ENCODE data around the gene RBKS.

RBKS gene

GRCh38 chr2:27830656-27831055 is 59.5 kb downstream of the RBKS start:
- no peak for DNase-seq (ENCODE audit: low read depth)

- no peak for DNase-seq (ENCODE audit: low read depth)
Observed at GRCh38 chr2:27829791-27830190, 60.4 kb downstream of the RBKS start.

- no peak for DNase-seq (ENCODE audit: low read depth)
Observed at GRCh38 chr2:27828305-27828704, 61.9 kb downstream of the RBKS start.

DNA sequence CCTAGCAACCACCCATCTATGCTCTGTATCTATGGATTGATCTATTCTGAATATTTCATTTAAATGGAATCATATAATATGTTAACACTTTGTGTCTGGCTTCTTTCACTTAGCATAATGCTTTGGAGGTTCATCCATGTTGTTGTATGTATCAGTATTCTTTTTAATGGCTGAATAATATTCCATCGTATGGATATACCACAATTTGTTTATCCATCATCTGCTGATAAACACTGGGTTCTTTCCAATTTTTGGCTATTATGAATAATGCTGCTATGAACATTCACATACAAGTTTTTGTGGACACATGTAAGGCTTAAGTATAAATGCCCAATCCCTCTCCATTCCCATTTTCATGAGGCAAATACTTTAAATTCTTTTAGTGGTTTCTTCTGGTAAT is 65.8 kb downstream of the RBKS start:
- no peak for DNase-seq (ENCODE audit: low read depth)

DNA sequence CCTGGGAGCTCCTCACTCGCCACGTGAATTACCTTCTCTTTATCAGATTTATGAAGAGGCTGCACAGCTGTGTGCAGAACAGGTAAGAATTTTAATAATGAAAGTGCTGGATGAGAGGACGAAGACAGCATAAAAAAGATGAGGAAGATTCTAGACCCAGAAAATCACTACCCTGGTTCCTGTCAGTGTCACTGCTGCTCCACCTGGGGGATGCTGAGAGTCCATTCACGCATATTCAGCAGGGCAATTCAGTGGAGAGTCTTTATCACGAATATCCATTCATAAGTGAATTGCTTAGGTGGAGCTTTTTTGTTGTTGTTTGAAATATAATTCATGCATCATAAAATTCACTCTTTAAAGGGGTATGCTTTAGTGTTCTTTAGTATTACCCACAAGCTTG is 66.6 kb downstream of the RBKS start:
- no peak for DNase-seq (ENCODE audit: low read depth)

DNA sequence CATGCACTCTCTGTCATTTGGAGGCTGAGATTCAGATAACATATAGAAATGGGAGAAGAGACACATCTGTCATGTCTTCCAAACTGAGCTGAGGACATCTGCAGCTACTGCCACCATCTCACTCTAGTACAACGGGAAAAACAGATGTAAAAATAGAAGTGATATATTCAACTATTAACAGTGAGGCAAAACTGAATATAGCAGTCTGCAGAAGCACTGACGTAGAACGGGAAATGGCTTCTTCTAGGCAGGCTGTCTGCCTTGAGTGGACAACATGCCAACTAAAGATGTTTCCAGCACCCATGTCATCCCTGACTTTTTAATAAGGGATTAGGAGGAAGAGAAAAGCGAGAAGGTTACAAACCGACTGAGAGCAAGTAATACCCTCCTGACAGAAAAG is 67.1 kb downstream of the RBKS start:
- DNase-seq (ENCODE audit: low read depth), result no peak

DNA sequence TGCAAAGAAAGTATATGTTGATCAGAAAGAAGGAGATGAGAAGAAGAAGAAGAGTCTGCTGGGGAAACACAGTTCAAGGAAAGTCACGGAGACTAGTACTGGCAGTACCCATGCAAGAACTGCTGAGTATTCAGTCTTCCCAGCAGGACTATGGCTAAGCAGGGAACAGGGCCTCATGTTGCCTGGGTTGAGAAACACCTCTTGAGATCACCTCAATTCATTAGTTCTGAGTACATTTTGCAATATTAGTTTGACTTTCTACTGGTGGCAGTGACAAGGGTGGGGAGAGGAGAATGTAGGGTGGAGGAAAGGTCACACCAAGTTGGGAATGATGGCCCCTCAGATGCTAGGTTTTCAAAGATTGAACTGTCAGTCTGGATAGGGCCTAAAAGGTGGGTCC is 68.1 kb downstream of the RBKS start:
- no peak for DNase-seq (ENCODE audit: low read depth)

DNA sequence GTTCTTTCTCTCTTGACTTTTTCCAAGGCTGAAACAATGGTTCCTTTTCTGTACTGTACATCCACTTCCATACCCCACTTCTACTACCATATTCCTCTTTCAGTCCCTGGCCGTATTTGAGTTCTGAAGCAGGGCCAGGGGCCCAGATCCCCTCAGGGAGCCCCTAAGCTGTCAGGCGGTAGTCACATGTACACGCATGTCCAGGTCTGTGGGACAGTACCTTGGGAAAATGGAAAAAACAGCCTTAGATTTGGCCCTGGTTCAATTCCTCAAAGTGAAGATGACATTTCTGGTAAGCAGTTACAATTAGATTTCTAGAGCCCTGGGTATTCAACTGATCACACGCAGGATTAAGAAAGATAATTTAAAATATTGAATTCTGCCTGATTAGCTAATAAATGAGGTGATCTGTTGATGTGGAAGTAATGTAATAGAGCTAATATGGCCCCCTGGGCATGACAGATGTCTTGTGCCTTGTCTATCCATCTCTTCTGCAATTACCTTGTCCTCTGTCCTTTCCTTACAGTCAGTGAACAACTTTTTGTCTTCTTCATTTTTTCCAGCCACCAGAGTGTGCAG is 74.2 kb downstream of the RBKS start:
- DNase-seq (ENCODE audit: low read depth), result no peak

- no peak for DNase-seq (ENCODE audit: low read depth)
Observed at GRCh38 chr2:27814758-27815157, 75.4 kb downstream of the RBKS start.

- DNase-seq (ENCODE audit: low read depth), result no peak
Observed at GRCh38 chr2:27811768-27812167, 78.4 kb downstream of the RBKS start.

GRCh38 chr2:27810455-27810854 is 79.7 kb downstream of the RBKS start:
- DNase-seq (ENCODE audit: low read depth), result no peak

- DNase-seq (ENCODE audit: low read depth), result no peak
Observed at GRCh38 chr2:27809761-27810241, 80.4 kb downstream of the RBKS start.

- DNase-seq (ENCODE audit: low read depth), result no peak
Observed at GRCh38 chr2:27808984-27809383, 81.2 kb downstream of the RBKS start.

DNA sequence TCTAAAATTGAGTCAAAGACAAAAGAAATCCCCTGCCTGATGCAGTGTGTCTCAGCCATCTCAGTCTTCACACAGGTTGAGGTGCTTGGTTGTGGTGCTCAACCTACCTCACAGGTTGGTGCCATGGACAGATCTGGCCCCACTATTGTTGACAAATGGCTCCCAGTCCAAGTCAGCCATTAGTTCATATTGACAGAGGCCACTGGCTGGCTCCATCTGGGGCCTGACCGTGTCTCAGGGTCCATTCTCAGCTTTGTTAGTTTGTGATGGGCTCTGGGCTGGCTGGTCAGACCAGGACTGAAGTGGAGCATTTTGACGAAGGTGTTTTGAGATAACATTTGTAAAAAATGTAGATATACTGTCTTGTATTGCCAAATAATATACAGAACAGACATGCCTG is 81.8 kb downstream of the RBKS start:
- no peak for DNase-seq (ENCODE audit: low read depth)

- DNase-seq (ENCODE audit: low read depth), result no peak
Observed at GRCh38 chr2:27807476-27807875, 82.7 kb downstream of the RBKS start.

- DNase-seq (ENCODE audit: low read depth), result no peak
Observed at GRCh38 chr2:27806311-27807059, 83.7 kb downstream of the RBKS start.

DNA sequence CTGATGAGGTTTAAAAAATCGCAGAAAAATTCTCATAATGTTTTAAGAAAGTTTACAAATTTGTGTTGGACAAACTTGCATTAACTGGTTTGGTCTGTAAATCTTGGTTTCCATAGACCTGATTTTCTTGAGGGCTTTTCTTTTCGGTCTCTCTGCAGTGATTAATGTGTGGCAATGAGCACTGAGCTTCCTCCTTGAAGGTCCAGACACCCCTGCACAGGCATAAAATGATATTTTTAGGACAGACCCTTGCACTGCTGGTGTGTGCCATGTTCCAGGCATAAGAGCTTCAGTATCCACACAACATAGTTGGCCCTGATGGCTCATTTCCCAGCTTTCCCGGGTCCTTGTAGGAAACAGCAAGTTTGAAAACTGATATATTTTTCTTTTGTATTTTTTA is 85.0 kb downstream of the RBKS start:
- DNase-seq (ENCODE audit: low read depth), result no peak

DNA sequence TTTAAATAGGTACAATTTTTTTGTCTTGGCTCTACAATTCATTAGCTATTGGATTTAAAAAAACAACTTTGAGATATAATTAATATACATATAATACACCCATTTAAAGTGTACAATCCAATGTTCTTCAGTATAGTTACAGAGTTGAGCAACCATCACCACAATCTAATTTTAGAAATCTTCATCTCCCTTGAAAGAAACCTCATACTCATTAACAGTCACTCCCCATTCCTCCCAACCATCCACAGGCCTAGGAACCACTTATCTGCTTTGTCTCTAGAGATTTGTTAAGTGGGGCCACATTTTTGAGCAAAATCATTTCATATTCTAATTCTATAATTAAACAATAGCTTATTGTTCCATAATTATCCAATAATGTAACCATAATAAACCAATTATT is 86.0 kb downstream of the RBKS start:
- no peak for DNase-seq (ENCODE audit: low read depth)

DNA sequence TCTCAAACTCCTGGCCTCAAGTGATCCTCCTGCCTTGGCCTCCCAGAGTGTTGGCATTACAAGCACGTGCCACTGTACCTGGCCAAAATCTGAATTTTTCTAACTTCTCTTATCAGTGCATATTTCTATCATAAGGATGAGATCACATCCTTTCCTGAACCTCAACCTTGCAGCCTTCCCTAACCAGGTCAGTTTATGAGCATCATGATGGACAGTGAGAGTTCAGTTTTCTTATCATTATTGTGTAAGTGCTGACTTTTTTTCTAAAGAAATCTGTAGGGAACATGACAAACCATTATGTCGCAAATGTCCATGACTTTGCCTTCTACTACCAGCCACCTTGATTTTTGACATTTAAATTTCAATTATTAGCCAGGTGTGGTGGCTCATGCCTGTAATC is 87.1 kb downstream of the RBKS start:
- no peak for DNase-seq (ENCODE audit: low read depth)

DNA sequence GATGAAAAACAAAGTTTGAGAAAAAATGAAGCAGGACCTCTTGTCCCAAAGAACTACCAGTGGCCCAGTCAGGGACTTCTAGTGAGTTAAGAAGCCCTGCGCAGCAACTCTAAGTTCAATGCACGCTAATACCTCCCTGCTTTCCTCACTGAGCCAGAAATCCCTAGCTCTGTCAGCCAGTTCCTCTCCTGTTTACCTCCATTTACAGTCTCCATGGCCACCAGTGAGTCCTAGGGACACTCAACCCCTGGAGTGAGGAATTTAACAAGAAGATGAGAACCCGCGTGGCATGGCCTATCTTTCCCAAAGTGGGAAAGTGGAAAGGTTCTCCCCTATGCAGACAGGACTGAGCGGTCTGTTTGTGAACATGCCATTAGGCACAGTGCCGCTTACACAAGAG is 87.6 kb downstream of the RBKS start:
- no peak for DNase-seq (ENCODE audit: low read depth)

- DNase-seq (ENCODE audit: low read depth), result no peak
Observed at GRCh38 chr2:27800856-27801255, 89.3 kb downstream of the RBKS start.

DNA sequence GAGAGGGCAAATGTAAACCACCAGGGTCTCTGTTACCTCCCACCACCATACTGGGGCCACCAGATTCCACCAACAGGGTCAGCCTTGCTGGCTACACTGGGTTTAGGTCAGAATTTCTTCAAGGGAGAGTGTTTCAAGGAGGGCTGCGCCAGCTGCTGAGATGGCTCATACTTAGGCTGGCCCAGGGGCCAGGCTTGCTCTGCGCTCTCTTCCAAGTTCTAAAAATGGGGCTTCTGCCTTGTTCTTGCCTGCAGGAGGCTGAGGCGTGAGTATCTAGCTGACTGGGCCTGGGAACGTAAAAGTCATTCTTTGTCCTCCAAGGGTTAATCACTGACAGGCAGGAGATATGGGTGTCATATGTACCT is 90.6 kb downstream of the RBKS start:
- no peak for DNase-seq (ENCODE audit: low read depth)

DNA sequence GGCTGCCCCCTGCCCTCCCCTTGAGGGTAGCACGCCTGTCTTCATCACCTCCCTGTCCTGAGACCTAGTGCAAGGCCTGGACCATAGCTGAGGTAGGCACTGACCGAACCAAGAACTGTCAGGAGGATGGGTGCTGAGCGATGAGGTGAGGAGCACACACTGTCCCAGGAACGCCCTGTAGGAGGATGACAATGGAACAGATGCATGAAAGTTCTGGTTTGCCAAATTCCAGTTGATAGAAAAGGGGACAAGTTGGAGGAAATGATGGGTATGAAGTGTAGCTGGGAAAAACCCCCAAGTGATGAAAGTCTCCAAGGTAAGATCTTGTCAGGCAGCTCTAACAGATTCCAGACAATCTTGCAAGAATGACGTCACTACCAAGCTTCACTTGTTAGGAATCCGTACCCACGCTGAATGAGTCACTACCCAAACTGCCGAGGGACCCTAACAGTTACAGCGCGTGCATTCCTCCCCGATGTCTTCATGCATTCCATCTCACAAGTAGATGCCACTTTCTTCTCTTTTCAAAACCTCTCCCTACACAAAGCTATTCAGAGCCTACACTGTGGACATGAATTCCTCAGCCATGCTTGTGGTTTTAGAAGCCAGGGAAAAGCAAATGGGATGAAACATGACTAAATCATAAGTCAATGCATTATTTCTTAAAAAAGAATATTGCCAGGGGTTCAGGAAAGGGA is 91.1 kb downstream of the RBKS start:
- no peak for DNase-seq (ENCODE audit: low read depth)

DNA sequence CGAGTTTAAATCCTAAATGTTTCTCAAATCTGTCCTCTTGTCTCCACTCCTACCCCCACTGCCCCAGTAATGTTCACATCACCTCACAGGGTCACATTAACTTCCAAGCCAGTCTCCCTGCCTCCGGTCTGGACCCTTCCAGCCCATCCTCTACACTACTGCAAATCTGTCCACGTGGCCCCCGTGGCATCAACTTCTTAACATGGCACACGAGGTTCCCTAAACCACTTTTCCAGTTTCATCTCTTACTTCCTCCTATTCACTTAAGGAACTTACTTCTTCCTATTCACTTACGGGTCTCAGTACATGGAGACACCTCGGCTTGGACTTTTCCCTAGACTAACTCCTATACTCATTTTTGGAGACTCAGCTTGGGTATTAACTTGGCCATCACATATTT is 91.7 kb downstream of the RBKS start:
- no peak for DNase-seq (ENCODE audit: low read depth)
